Jurkat, Clone E6-1 (cell line): ENCODE measurements around the gene EVI5.
"Not testable (repeated sequence)": the region's sequence is repeated elsewhere in the genome, so short reads cannot be mapped to it uniquely, and the experiment has no call there.

Experiments used
- DNase-seq: peaks from one replicate; pipeline ENCODE4 v3.0.0-alpha.2; 2011; ENCODE audit warnings: low read depth, low spot score
- H3K4me3 ChIP-seq: 2 replicates; pipeline ENCODE4 v1.5.1; 2011; ENCODE audit warnings: mild to moderate bottlenecking, low read length, control low read depth, moderate library complexity

Gene EVI5

DNA sequence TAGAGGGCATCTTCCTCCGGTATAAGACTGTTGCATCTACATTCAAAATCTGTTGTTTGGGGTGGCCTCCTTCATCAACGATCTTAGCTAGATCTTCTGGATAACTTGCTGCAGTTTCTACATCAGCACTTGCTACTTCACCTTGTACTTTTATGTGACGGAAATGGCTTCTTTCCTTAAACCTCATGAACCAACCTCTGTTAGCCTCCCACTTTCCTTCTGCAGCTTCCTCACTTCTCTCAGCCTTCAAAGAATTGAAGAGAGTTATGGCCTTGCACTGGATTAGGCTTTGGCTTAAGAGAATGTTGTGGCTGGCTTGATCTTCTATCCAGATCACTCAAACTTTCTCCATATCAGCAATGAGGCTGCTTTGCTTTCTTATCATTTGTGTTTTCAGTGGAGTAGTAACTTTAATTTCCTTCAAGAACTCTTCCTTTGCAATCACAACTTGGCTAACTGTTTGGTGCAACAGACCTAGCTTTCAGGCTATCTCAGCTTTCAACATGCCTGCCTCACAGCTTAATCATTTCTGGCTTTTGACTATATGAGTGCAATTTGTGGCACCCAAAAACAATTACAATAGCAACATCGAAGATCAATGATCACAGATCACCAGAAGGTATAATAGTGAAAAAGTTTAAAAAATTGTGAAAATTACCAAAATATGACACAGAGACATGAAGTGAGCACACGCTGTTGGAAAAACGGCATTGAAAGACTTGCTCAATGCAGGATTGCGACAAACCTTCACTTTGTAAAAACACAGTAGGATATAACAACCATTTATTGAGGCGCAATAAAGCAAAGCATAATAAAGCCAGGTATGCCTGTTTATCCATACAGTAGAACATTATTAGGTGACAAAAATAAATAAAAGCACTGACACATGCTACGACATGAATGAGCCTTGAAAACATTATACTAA lies 241.5 kb downstream of the EVI5 start:
- DNase-seq, result no peak

DNA sequence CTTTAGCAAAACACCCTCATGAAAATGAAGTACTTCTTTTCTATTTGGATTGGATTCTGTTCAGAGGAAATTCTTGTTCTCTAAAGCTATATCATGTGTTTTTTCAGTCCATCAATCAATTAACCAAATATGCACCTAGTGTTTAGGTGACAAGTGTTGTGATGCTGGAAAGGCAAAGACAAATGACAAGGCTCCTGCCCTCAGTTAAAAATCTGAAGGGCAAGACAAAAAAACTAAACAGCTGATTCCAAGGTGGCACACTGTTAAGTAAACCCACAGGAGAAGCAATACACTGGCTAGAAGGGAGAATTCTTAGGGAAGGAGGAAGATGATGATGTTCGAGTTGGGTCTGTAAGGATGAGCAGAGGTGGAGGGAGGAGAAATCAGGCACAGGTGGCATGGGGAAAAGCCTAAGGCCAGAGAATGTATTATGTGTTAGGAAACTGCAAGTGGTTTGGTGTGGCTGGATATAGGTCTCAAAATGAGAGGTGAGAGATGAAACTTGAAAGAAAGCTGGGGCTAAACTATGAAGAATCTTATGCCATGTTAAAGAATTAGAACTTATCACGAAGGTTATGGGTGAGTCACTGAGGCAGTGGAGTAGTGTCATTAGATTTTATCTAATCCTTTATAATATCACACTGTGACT lies 246.4 kb downstream of the EVI5 start:
- DNase-seq, result no peak
- H3K4me3 ChIP-seq, result no peak overlapping the region

More for the DNA sequence above, 241.5 kb downstream of the EVI5 start:
- no peak overlapping the region for H3K4me3 ChIP-seq

DNA sequence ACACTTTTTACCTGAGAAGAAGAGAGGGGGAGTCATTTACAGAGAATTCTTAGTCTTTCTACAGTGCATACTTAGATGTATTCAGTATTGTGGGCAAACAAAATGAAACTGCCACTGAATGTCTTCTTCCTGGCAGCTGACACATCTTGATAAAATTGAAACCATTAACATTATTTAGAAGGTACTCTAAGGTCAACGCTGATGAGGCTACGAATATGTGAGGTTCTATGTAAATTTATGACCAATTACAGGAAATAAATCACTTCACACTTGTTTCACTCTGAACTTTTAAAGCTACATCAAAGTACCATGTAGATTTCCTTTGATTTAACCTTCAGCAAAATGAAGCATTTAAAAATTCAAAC lies 246.9 kb downstream of the EVI5 start:
- peak; percentile 19 for DNase-seq
- no peak overlapping the region for H3K4me3 ChIP-seq

DNA sequence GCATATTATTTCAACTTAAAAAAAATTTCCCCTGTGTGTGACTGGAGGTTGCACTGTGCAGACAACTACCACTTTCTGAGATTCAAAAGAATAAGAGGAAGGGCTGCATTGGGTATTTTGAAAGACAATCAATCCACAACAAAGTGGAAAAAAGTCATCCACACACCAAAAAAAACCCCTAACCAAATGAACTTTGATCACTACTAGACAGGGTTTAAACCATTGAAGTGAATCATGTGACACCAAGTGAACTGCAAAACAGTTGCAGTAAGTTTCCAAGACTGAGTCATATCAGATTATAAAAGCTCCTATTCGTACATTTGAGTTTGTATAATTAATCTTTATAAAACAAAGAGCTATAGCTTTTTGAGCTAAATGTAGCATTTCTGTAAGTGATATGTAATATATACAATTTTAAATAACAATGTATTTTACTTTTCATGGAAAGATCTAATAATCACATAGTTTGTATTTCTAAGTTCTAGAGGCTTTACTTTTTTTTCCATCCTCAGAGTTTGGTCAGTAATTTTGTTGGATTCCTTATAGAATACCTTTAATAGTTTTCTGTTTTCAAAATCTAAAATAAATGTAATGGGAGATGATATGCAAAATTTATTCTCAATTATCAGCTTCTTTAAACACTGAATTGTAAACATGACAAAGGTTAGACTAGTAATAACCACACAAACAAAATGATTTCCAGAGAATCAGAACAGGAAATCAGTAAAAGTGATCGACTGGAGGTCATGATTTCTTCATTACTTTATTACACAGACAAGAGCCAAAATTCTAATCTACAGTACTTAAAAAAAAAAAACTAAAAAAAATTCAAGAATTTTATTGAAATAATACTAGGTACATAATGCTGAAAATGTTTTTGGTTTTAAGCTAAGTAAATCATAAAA lies 247.7 kb downstream of the EVI5 start:
- peak; percentile 81 for DNase-seq
- H3K4me3 ChIP-seq, result no peak overlapping the region

DNA sequence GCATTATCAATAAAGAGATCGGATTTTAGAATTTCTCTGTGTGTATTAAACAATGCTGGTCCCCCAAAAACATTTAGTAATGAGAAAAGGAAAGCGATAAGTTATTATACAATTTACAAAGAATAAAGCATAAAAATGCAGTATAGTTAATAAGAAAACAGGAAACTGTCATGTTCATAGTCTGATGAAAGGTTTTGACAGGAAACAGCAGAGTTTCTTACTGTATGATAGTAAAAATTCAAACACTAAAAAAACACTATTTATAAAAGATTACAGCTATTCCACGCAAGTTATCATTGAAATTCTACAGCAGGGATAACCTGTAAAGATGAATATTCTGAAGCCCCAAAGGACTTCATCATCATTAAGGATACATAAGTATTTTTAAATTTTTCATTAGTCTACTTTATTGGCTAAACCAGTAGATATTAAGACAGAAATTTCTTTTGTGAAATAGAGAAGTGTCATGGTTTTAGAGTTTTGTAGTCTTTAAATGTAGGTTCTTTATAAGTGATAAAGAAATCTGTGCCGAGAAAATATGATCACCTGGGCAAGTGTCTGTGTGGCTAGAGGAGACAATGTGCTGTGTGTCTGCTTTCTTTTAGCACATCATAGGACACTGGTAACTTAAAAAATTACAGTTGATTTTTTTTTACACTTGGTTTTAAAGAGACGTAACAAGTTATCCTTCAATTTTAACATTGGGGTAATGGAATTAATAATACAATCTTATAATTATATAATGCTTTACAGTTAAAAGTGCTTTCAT lies 248.5 kb downstream of the EVI5 start:
- H3K4me3 ChIP-seq, result no peak overlapping the region
- DNase-seq, result no peak

DNA sequence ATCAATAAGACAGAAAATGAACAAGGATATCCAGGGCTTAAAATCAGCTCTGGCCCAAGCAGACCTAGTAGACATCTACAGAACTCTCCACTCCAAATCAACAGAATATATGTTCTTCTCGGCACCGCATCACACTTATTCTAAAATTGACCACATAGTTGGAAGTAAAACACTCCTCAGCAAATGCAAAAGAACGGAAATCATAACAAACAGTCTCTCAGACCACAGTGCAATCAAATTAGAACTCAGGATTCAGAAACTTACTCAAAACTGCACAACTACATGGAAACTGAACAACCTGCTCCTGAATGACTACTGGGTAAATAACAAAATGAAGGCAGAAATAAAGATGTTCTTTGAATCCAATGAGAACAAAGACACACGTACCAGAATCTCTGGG lies 252.5 kb downstream of the EVI5 start:
- H3K4me3 ChIP-seq, DNase-seq: not testable (repeated sequence)

DNA sequence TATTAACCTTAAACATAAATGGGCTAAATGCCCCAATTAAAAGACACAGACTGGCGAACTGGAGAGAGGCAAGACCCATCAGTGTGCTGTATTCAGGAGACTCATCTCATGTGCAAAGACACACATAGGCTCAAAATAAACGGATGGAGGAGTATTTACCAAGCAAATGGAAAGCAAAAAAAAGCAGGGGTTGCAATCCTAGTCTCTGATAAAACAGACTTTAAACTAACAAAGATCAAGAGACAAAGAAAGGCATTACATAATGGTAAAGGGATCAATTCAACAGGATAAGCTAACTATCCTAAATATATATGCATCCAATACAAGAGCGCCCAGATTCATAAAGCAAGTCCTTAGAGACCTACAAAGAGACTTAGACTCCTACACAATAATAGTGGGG lies 253.0 kb downstream of the EVI5 start:
- DNase-seq, H3K4me3 ChIP-seq: not testable (repeated sequence)

DNA sequence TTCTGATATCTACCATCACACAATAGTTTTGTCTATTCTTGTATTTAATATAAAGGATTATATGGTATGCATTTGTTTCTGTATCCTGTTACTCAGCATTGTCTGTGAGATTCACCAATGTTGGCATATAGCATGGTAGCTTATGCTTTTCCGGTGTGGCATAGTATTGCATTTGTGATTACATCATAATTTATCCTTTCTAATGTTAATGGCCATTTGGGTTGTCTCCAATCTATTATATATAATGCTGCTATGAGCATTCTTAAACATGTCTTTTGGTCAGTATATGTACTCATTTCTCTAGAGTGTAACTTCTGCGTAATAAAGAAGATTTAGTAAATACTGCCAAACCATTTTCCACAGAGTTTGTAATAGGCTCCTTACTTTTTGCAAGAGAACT lies 257.2 kb downstream of the EVI5 start:
- no peak for DNase-seq
- no peak overlapping the region for H3K4me3 ChIP-seq

DNA sequence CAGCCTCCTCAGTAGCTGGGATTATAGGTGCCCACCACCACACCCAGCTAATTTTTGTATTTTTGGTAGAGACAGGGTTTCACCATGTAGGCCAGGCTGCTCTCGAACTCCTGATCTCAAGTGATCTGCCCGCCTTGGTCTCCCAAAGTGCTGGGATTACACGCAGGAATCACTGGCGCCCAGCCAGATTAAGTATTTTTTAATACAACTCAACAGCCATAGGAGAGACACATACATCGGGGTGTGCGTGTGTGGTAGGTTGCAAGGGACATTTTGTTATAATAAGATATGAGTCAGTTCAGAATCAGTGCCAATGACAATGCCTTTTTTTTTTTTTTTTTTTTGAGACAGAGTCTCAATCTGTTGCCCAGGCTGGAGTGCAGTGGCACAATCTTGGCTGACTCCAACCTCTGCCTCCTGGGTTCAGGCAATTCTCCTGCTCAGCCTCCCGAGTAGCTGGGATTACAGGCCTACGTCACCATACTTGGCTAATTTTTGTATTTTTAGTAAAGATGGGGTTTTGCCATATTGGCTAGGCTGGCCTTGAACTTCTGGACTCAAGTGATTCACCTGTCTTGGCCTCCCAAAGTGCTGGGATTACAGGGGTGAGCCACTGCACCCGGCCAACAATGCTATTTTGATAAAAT lies 259.8 kb downstream of the EVI5 start:
- DNase-seq, H3K4me3 ChIP-seq: not testable (repeated sequence)

DNA sequence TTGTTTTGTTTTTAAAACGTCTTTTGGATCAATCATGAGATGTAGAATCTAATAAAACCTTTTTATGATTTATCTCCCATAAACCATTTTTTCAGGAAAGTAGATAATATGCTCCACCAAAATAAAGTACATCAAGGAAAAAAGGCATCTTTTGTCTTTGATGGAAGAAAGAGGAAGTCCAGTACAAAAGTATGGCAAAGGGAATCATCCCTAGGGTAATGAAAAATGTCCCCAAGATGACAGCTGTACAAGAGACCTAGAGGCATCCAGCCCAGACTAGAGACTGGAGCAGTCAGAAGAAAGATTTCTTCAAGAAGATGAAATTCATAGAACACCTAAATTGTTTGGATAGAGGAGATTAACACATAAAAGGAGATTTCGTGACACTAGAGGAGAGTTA lies 265.9 kb downstream of the EVI5 start:
- no peak for DNase-seq

DNA sequence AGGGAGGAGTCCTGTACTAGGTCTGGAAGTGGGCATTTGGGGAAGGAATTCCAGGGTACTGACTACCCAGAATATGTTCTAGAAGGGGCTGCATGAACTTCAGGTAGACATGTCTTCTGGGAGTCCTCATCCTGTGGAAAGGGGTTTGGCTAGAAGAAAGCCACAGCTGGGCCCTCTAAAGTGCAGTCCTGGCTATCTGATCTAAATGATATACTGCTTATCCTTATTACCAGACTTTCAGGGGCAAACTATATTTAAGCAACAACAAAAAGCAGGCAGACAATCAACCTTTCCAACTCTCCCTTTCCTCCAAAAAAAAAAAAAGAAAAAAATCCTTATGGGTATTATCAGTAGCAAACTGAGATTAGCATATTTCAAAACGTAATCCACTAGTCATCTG lies 268.3 kb downstream of the EVI5 start:
- DNase-seq, result no peak
- H3K4me3 ChIP-seq, result no peak overlapping the region

More for the DNA sequence above, 265.9 kb downstream of the EVI5 start:
- H3K4me3 ChIP-seq, result no peak overlapping the region

DNA sequence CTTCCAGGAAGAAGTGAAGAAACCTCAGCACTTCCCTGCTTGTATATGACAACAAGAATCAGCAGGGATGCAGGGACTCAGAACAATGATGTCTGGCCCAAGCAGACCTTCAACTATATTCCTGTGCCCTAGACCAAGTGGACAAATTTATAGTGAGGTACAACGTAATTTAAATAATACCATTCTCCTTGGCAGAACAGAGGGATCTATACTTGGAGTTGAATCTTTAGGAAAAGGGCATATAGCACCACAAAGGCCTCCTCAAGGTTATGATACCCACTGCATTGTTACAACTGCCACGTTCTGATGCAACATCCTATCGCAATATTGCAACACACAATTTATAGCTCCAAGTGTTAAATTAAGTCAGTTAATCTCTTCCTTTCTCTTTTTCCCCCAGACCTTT lies 269.1 kb downstream of the EVI5 start:
- no peak for DNase-seq
- no peak overlapping the region for H3K4me3 ChIP-seq

DNA sequence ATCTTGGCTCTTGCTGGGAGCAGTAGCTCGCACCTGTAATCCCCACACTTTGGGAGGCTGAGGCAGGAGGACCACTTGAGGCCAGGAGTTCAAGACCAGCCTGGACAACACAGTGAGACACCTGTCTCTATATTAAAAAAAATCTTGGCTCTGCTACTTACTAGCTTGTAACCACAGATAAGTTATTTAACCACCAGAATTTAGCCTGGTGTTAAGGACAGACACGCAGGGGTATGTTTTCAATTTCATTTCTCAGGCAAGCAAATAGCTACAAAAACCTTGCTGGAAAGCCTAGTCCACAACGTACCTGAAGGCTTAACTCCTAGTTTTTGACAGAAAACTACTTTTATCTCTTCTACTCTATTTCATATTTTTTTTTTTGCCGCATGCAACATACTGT lies 273.4 kb downstream of the EVI5 start:
- no peak overlapping the region for H3K4me3 ChIP-seq
- no peak for DNase-seq

DNA sequence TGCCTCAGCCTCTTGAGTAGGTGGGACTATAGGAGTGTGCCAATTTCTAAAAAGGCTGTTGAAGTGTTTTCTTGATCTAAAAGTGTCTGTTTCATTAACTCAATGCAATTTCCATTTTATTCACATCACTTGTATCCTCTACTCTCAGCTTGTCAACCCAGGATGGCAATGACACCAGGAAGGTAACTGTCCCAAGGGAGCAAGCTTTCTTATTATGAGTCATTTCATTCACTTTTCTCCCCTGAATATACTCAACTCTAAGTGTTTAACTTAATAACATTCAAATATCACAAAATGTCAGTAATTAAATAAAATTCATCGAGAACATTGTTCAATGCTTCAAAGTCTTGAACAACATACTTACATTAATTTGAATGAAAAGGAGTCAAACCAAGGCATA lies 275.3 kb downstream of the EVI5 start:
- DNase-seq, result no peak

DNA sequence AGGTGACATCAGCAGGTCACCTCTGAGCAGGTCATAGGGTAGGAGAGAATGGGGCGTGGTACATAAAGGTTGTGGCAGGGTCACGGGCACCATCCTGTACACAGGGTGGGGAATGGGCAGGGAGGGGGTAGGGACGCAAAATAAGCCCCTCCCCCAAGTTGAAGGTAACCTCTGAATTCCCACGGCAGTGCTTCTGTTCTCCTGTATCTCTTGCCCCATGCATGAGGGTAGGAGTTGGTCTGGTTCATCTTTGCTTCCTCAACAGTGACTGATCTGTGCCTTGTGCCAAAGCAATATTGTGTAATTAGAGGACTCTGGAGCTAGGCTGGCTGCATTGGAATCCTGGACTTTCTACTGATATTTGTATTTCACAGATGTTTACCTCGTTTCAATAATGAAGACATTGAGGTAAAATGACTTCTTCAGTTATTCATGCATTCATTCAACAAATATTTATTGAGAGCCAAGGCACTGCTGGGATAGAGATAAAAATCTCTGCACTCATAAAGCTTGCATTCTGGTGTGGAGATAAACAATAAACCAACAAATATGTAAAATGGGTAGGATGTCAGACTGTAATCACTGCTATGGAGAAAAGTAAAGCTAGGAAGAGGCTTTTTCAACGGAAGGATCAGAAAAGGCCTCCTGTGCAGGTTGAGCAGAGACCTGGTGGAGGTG lies 279.8 kb downstream of the EVI5 start:
- peak overlapping the region; percentile 32 for H3K4me3 ChIP-seq
- DNase-seq, result no peak

More for the DNA sequence above, 275.3 kb downstream of the EVI5 start:
- no peak overlapping the region for H3K4me3 ChIP-seq

DNA sequence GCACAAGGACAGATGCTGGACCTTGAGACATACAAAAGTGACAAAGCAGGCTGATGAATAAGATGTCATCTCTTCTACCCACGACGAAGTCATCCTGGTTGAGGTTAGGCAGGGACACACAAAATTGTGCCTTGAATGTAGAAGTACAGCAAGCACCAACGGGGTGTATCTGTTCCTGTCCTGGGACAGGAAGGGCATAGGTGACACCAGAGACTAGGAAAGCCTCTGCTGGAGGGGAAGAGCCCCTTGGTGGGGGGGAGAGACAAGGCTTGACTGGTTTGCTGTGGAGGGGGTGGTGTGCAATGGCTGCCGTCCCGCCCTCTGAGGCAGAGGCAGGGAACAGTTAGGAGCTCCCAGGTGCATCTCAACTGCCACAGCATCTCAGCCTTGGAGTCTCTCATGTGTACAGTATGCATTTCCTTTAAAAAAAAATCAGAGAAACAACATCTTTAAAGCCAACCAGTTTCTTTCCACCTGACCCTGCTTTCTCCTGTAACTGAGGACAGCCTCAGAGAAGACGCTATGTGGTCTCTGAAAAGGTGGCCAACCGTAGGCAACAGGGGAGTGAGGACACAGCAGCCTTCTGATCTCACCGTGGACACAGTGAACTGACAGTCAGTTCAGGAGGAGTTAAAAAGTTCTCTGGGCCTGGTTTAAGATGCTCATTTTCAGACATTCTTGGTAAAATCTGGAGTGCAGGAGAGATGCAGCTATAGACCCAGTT lies 280.5 kb downstream of the EVI5 start:
- H3K4me3 ChIP-seq, result peak overlapping the region; percentile 32
- DNase-seq, result peak; percentile 77

DNA sequence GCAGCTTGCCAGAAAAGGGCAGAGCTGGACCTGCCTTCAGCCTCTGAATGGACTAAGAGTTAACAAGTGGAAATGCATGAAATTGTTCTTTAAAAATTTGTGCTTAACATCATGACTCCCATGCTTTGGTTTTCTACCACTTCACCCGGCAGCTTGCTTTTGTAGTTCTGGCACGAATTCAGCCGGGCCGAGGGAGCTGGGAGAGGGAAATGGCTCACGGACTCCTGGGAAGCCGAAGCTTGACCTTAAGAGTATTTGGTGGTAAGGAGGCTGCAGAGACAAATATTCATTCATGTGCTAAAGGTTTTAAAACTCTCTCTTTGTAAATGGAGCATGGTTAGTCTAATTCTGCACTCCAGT lies 281.0 kb downstream of the EVI5 start:
- DNase-seq, result no peak
- H3K4me3 ChIP-seq, result no peak overlapping the region
